HG02973 (cell line): ENCODE measurements around the gene GPR75.
"Not testable (repeated sequence)": the region's sequence is repeated elsewhere in the genome, so short reads cannot be mapped to it uniquely, and the experiment has no call there.

ENCODE experiments used
- ATAC-seq: cut with Tn5 transposase; IDR thresholded peaks from one replicate; pipeline ENCODE4 v1.9.1; 2021; ENCODE audit warnings: moderate library complexity; ENCODE audit not compliant: unreplicated experiment

The GPR75 gene

GRCh38 chr2:53854678-53855077 lies 5.1 kb downstream of the GPR75 start:
- peak; percentile 77 for ATAC-seq

- no peak for ATAC-seq
These were observed 7.2 kb downstream of the GPR75 start for GRCh38 chr2:53852532-53852931.

GRCh38 chr2:53851052-53851757 lies 8.6 kb downstream of the GPR75 start:
- not testable (repeated sequence) for ATAC-seq

- ATAC-seq = no peak
These were observed 11.7 kb downstream of the GPR75 start for GRCh38 chr2:53848062-53848461.

- no peak for ATAC-seq
These were observed 16.2 kb downstream of the GPR75 start for GRCh38 chr2:53843595-53843994.

GRCh38 chr2:53842891-53843290 lies 16.9 kb downstream of the GPR75 start:
- no peak for ATAC-seq

- ATAC-seq = not testable (repeated sequence)
These were observed 18.1 kb downstream of the GPR75 start for GRCh38 chr2:53841651-53842050.

GRCh38 chr2:53840580-53840979 lies 19.2 kb downstream of the GPR75 start:
- ATAC-seq = no peak

GRCh38 chr2:53829980-53830290 lies 29.8 kb downstream of the GPR75 start:
- ATAC-seq = not testable (repeated sequence)

- ATAC-seq = no peak
These were observed 30.3 kb downstream of the GPR75 start for GRCh38 chr2:53829273-53829979.

GRCh38 chr2:53828331-53828730 lies 31.4 kb downstream of the GPR75 start:
- ATAC-seq = no peak

- no peak for ATAC-seq
These were observed 32.2 kb downstream of the GPR75 start for GRCh38 chr2:53827398-53828175.

GRCh38 chr2:53826587-53827397 lies 33.0 kb downstream of the GPR75 start:
- ATAC-seq = no peak

GRCh38 chr2:53826030-53826410 lies 33.7 kb downstream of the GPR75 start:
- ATAC-seq = no peak

GRCh38 chr2:53823639-53824038 lies 36.1 kb downstream of the GPR75 start:
- ATAC-seq = not testable (repeated sequence)

- ATAC-seq = no peak
These were observed 38.0 kb downstream of the GPR75 start for GRCh38 chr2:53821810-53822209.

- ATAC-seq = no peak
These were observed 39.1 kb downstream of the GPR75 start for GRCh38 chr2:53820711-53821110.

GRCh38 chr2:53820048-53820447 lies 39.7 kb downstream of the GPR75 start:
- no peak for ATAC-seq

- no peak for ATAC-seq
These were observed 40.1 kb downstream of the GPR75 start for GRCh38 chr2:53819634-53820033.

- no peak for ATAC-seq
These were observed 40.8 kb downstream of the GPR75 start for GRCh38 chr2:53818854-53819435.

GRCh38 chr2:53813151-53813550 lies 46.6 kb downstream of the GPR75 start:
- no peak for ATAC-seq
